Body of pancreas (tissue), 4 donors: ENCODE measurements around the gene TMEM200C.

Source experiments
- POLR2A ChIP-seq, 3 donors: fragments of 450-650 bp; IDR thresholded peaks; one replicate each; pipeline ENCODE4 v1.6.1; 2016; ENCODE audit warnings: antibody characterized with exemption in 3 of 3, mild to moderate bottlenecking in 2 of 3
- TF ChIP-seq, protein P1 (sequence below), 7 experiments: fragments of 450-650 bp in 4 of 7; fragments of 200-600 bp in 3 of 7; sonication (generic) in 3 of 7; IDR thresholded peaks; one replicate each; pipeline ENCODE4 v1.5.1; 2016 to 2019; ENCODE audit warnings: antibody characterized with exemption in 7 of 7

DNA sequence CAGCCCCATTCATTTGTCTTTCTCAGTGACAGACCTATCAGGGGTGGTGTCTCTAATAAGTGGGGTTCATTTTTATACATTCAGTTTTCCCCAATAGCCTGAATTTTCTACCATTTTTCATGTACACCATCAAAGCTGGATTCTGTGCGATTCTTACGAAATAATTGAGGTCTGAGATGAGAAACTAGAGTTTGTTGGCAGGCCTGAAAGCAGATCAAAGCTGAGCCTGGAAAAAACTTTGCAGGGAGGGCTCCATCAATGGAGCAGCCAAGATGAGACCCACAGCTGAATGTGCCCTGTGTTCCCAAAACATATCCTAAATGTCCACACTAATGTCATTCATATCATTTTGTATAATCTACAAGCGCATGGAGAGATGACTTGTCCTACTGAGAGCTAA, 4.5 kb upstream of the TMEM200C start:
- TF ChIP-seq, protein P1, sequence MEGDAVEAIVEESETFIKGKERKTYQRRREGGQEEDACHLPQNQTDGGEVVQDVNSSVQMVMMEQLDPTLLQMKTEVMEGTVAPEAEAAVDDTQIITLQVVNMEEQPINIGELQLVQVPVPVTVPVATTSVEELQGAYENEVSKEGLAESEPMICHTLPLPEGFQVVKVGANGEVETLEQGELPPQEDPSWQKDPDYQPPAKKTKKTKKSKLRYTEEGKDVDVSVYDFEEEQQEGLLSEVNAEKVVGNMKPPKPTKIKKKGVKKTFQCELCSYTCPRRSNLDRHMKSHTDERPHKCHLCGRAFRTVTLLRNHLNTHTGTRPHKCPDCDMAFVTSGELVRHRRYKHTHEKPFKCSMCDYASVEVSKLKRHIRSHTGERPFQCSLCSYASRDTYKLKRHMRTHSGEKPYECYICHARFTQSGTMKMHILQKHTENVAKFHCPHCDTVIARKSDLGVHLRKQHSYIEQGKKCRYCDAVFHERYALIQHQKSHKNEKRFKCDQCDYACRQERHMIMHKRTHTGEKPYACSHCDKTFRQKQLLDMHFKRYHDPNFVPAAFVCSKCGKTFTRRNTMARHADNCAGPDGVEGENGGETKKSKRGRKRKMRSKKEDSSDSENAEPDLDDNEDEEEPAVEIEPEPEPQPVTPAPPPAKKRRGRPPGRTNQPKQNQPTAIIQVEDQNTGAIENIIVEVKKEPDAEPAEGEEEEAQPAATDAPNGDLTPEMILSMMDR (IDR thresholded peaks at IDR 0.05) = no peak
- no peak for TF ChIP-seq POLR2A (IDR thresholded peaks at IDR 0.05)
